ENCODE results near the gene RCBTB2. TPM values are rescaled to one million over a fixed set of nuclear protein-coding genes. Genes with fewer than 3 reads are reported as not detected.

Gene RCBTB2
- total RNA-seq, 2 experiments from 2014 or later, result 31.0 to 31.5 TPM

DNA sequence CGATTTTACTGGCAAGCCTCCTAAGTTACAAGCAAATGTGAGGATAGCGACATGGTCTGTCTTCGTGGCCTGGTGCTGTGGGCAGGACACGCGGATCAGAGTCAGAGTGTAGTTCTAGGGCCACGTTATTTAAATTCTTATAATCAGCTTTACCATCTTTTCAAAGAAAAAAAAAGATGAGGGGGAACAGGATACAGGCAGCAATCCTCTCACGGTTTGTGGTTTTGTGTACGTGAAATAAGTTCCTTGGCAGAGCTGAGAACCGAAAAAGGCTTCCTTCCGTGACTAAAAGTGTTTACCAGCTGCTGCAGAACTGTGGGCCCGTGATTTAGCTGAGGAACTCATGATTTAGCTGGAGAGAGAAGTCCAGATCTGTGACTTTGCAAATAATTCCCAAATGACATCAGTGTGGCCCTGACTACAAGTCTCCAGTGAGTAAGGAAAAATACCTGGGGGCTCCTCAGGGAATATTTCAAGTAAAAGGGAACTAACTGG, 27.2 kb downstream of the RCBTB2 start:
- H3K4me1 Mint-ChIP-seq (ENCODE audit: low read depth), result peaks cover 90% of the 10 kb centered on the region
- ChIA-PET CTCF (interaction anchor here (0.7 to 2.4 kb wide), 9 partner anchors 10 to 108 kb away, joined by 3 to 7 read pairs (median 3); partner anchors contain the start of gene RCBTB2), POLR2A (interaction anchor here (0.7 to 3.9 kb wide), 8 partner anchors 9 to 619 kb away, joined by 3 to 30 read pairs (median 4); partner anchors contain the start of gene RCBTB2)
- H3K27ac Mint-ChIP-seq, result peak overlapping the region; percentile 90
- H3K4me3 Mint-ChIP-seq, result peak overlapping the region; percentile 50
- H3K9me3 Mint-ChIP-seq (ENCODE audit: insufficient read depth), result peaks cover 7% of the 10 kb centered on the region
- peak; percentile 84 for DNase-seq
- peak; percentile 84 for ATAC-seq
- peaks cover 89% of the 10 kb centered on the region for H3K36me3 Mint-ChIP-seq (ENCODE audit: low read depth)
- no peaks in the 10 kb centered on the region for H3K27me3 Mint-ChIP-seq (ENCODE audit: low read depth)

DNA sequence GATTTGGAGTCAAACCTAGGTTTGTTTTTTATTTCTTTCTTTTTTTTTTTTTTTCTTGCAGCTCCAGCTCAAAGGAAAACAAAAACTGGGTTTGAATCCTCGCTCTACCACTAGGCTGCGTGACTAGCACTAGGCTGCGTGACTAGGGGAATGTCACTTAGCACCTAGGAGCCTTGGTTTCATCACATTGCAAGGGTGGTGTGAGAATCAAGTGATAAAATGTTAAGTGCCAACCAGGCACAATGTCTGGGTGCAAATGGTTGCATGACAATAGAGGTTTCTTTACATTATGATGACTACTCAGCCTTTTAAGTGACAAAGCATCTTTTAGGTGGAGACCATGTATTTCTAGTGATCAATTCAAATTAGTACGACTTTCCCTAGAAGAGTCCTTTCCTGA, 27.9 kb downstream of the RCBTB2 start:
- no peak for DNase-seq
- H3K9me3 Mint-ChIP-seq (ENCODE audit: insufficient read depth), result peaks cover 7% of the 10 kb centered on the region
- peaks cover 86% of the 10 kb centered on the region for H3K36me3 Mint-ChIP-seq (ENCODE audit: low read depth)
- peak; percentile 29 for ATAC-seq
- peak overlapping the region; percentile 90 for H3K27ac Mint-ChIP-seq
- ChIA-PET POLR2A (interaction anchor here (0.7 to 3.9 kb wide), 4 partner anchors 8 to 96 kb away, joined by 4 to 30 read pairs (median 8); partner anchors contain the start of gene RCBTB2), CTCF (interaction anchor here (0.6 to 2.4 kb wide), 8 partner anchors 10 to 147 kb away, joined by 3 to 9 read pairs (median 5); partner anchors contain the start of gene RCBTB2)
- peak overlapping the region; percentile 50 for H3K4me3 Mint-ChIP-seq
- no peaks in the 10 kb centered on the region for H3K27me3 Mint-ChIP-seq (ENCODE audit: low read depth)
- H3K4me1 Mint-ChIP-seq (ENCODE audit: low read depth), result peaks cover 88% of the 10 kb centered on the region

DNA sequence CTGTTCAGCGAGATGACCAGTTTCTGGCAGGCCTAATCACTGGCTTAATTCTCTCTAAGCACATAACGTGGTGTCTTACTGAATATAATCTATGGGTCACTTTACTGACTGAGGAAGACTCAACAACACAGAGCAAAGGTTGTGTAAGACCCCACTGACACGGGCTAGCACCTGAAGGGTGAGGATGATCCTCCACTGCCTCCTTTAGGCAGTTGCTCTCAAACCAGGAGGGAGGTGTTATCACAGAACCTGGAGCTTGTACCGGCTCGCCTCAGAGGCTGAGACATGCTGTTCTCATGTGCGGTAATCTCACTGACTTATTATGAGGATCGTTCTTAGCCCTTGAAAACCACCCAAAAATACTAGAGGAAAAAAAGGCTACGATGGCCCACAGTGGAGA, 28.3 kb downstream of the RCBTB2 start:
- CTCF ChIA-PET, result interaction anchor here (0.6 to 2.4 kb wide), 7 partner anchors 10 to 146 kb away, joined by 3 to 9 read pairs (median 4); partner anchors contain the start of gene RCBTB2

DNA sequence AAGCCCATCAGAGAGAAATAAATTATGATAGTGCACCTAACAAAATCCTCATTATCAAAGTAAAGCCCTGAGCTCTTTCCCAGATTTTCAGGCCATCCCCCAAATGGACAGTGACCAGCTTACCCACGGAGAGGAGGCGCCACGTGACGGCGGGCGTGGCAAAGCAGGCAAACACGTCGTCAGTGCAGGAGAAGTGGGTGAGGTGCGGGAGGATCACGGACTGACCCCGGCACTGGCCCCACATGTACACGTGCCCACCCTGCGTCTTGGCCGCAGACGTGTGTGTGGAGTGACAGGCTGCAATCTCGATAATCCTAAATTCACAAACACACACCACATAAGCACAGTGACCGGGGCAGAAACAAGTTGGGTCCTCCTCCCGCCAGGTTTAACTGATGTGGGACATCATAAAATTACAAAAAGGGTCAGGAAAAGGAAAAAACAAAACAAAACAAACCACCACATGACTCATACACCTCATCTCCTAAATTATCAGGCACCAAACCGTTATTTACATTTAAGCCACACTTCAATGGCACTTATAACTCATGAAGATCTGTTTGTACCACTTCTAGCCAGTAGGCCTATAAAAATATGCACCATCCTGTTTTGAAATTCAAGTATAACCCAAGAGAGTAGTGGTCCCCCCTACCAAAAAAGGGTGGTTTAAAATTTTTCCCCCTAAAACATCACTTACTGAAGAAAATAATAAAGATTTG, 30.1 kb downstream of the RCBTB2 start:
- Mint-ChIP-seq H3K27me3 (ENCODE audit: low read depth) (no peaks in the 10 kb centered on the region), H3K36me3 (ENCODE audit: low read depth) (peaks cover 91% of the 10 kb centered on the region), H3K27ac (peak overlapping the region; percentile 25), H3K4me3 (no peak overlapping the region), H3K4me1 (ENCODE audit: low read depth) (peaks cover 95% of the 10 kb centered on the region), H3K9me3 (ENCODE audit: insufficient read depth) (peaks cover 7% of the 10 kb centered on the region)
- POLR2A ChIA-PET, result no interaction called here
- ATAC-seq (no peak), DNase-seq (no peak)
- CTCF ChIA-PET, result no interaction called here

More for the DNA sequence above, 28.3 kb downstream of the RCBTB2 start:
- Mint-ChIP-seq H3K4me1 (ENCODE audit: low read depth) (peaks cover 89% of the 10 kb centered on the region), H3K27me3 (ENCODE audit: low read depth) (no peaks in the 10 kb centered on the region), H3K9me3 (ENCODE audit: insufficient read depth) (peaks cover 7% of the 10 kb centered on the region), H3K4me3 (no peak overlapping the region), H3K27ac (peak overlapping the region; percentile 90), H3K36me3 (ENCODE audit: low read depth) (peaks cover 87% of the 10 kb centered on the region)
- DNase-seq (no peak), ATAC-seq (no peak)
- POLR2A ChIA-PET, result interaction anchor here (1.9 to 3.9 kb wide), 2 partner anchors 12 to 28 kb away, joined by 11 to 30 read pairs; partner anchors contain the start of gene RCBTB2

DNA sequence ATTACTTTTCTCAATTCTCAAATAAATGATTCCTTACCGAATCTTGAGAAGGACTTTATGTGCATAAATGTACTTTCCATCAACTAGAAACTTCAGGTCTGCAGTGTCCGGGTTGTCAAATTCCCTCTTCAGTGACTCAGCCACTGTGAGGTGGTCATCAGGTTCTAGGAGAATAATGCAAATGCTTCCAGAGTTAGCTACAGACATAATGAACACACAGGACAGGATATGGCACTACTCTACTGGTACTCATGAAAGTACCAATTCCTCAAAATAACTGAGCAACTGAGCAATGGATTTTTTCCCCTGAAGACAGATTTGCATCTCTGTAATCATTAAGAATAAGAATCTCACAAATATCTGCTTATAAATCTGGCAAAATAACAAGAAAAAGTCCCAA, 31.2 kb downstream of the RCBTB2 start:
- POLR2A ChIA-PET, result interaction anchor here (0.6 to 1.4 kb wide), 2 partner anchors 31 to 167 kb away, joined by 3 to 7 read pairs; partner anchors contain the start of gene RCBTB2

DNA sequence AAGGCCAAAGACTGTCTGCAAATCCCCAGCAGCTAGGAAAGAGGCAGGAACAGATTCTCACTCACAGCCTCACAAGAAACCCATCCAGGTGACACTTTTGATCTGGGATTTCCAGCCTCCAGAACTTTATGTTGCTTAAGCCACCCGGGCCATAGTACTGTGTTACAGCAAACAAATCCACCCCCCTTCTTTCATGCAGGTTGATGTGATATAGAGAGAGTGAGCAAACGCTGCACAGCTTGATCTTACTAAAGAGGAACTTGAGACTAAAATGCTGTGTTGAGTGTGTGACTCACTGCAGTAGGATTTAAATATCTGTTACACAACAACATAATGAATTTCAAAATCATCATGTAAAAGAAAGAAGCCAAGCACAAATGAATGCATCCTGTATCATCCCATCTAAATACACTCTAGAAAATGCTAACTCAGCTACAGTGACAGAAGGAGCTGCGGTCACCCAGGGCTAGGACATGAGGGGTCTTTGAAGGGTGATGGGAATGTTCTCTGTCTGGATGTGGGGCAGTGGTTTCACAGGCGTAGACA, 32.2 kb downstream of the RCBTB2 start:
- Mint-ChIP-seq H3K4me3 (no peak overlapping the region), H3K27ac (no peak overlapping the region), H3K36me3 (ENCODE audit: low read depth) (peaks cover 79% of the 10 kb centered on the region), H3K27me3 (ENCODE audit: low read depth) (no peaks in the 10 kb centered on the region), H3K9me3 (ENCODE audit: insufficient read depth) (peaks cover 7% of the 10 kb centered on the region), H3K4me1 (ENCODE audit: low read depth) (peaks cover 94% of the 10 kb centered on the region)
- ChIA-PET CTCF (interaction anchor here (1.8 kb wide), 1 partner anchor 166 kb away, joined by 4 read pairs; no protein-coding TSS in a partner anchor), POLR2A (interaction anchor here (0.6 to 1.4 kb wide), 2 partner anchors 32 to 166 kb away, joined by 3 to 7 read pairs; partner anchors contain the start of gene RCBTB2)
- ATAC-seq (no peak), DNase-seq (no peak)

More for the DNA sequence above, 31.2 kb downstream of the RCBTB2 start:
- Mint-ChIP-seq H3K9me3 (ENCODE audit: insufficient read depth) (peaks cover 7% of the 10 kb centered on the region), H3K4me3 (no peak overlapping the region), H3K36me3 (ENCODE audit: low read depth) (peaks cover 86% of the 10 kb centered on the region), H3K27me3 (ENCODE audit: low read depth) (no peaks in the 10 kb centered on the region), H3K4me1 (ENCODE audit: low read depth) (peaks cover 95% of the 10 kb centered on the region), H3K27ac (no peak overlapping the region)
- no peak for ATAC-seq
- DNase-seq, result no peak
- CTCF ChIA-PET, result interaction anchor here (1.8 kb wide), 1 partner anchor 167 kb away, joined by 4 read pairs; no protein-coding TSS in a partner anchor

DNA sequence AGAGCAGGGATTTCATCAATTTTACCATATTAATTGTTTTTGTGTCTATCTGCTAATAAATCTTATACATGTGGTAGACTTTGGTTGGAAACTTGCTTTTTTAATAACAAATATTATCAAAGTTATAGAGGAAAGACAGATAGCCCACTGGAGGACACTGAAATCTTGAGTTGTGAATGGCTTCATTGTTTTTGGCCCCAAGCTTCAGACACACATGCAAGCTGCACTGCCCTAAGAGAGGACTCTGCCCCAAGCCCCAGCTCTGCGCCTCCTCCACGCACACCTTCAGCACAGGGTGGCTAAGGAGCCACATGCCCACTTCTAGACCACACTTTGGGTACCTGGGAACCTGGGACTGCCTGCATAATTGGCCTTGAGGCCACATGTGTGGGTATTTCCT, 35.2 kb downstream of the RCBTB2 start:
- peaks cover 77% of the 10 kb centered on the region for H3K4me1 Mint-ChIP-seq (ENCODE audit: low read depth)
- no peaks in the 10 kb centered on the region for H3K27me3 Mint-ChIP-seq (ENCODE audit: low read depth)
- peak overlapping the region; percentile 90 for H3K27ac Mint-ChIP-seq
- H3K9me3 Mint-ChIP-seq (ENCODE audit: insufficient read depth), result peaks cover 3% of the 10 kb centered on the region
- H3K36me3 Mint-ChIP-seq (ENCODE audit: low read depth), result peaks cover 51% of the 10 kb centered on the region
- DNase-seq (no peak), ATAC-seq (no peak)
- ChIA-PET CTCF (no interaction called here), POLR2A (interaction anchor here (1.3 kb wide), 1 partner anchor 8 kb away, joined by 5 read pairs; no protein-coding TSS in a partner anchor)
- no peak overlapping the region for H3K4me3 Mint-ChIP-seq

DNA sequence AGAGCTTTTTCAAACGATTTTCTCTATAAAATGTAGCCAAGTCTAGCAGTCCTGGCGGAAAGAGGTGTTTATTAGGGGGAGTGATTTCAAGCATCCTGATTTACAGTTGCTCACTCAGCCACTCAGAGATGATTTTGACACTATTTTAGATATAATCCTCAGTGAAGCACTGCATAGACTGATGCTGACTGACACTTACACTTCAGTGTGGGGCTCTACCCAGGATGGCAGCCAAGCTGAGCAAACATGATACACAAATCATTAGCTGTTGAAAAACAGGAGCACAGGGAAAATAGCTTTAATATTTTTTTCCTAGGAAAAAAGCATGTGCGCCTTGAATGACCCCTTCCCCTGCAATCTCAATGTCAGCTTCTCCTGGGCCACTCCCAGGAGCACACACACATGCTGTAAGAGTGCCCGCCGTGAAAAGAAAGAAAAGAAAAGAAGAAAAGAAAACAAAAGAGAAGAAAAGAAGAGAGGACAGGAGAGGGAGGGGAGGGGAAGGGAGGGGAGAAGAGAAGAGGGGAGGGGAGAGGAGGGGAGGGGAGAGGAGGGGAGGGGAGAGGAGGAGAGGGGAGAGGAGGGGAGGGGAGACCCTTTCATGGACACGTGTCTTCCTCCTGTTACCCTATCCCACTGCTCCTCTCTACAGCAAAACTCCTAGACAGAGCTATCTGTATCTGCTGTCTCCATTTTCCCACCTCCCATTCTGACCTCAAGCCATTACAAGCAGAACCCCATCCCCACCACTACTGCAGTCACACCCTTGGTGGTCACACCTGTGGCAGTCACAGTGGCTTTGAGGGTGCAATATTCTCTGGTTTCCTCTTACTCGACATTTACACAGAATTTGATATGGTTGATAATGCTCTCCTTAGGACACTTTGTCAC, 36.4 kb downstream of the RCBTB2 start:
- ATAC-seq, result peak; percentile 28
- CTCF ChIA-PET, result interaction anchor here (1.0 to 3.1 kb wide), 5 partner anchors 8 to 84 kb away, joined by 3 to 19 read pairs (median 3); no protein-coding TSS in a partner anchor

DNA sequence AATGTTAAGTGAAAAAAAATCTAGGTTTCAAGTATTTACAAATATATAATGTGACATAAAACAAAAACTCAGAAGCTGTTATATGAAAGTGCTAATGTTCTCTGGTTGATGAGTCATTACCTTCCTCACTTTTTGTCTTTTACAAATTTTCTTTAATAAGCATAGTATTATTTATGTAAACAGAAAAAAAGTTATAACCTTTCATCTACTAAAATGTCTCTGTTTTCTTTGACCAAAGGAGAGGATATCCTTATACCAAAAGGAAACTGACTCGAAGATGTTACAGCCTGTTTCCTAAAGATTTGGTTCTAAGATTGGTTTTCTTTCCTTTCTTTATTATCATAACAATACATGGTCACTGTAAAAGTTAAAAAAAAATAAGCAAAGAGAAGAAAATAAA, 38.0 kb downstream of the RCBTB2 start:
- CTCF ChIA-PET, result interaction anchor here (2.8 to 3.1 kb wide), 2 partner anchors 9 to 85 kb away, joined by 9 to 19 read pairs; no protein-coding TSS in a partner anchor
- peak overlapping the region; percentile 25 for H3K4me3 Mint-ChIP-seq
- no peak for ATAC-seq
- H3K27ac Mint-ChIP-seq, result no peak overlapping the region
- peaks cover 29% of the 10 kb centered on the region for H3K36me3 Mint-ChIP-seq (ENCODE audit: low read depth)
- POLR2A ChIA-PET, result interaction anchor here (0.7 to 1.0 kb wide), 2 partner anchors 38 to 192 kb away, joined by 3 to 4 read pairs; partner anchors contain the start of genes RB1 and RCBTB2
- H3K27me3 Mint-ChIP-seq (ENCODE audit: low read depth), result no peaks in the 10 kb centered on the region
- peaks cover 63% of the 10 kb centered on the region for H3K4me1 Mint-ChIP-seq (ENCODE audit: low read depth)
- DNase-seq, result no peak
- H3K9me3 Mint-ChIP-seq (ENCODE audit: insufficient read depth), result no peaks in the 10 kb centered on the region

More for the DNA sequence above, 36.4 kb downstream of the RCBTB2 start:
- peak; percentile 85 for DNase-seq
- Mint-ChIP-seq H3K9me3 (ENCODE audit: insufficient read depth) (peaks cover 1% of the 10 kb centered on the region), H3K4me1 (ENCODE audit: low read depth) (peaks cover 68% of the 10 kb centered on the region), H3K27ac (peak overlapping the region; percentile 90), H3K27me3 (ENCODE audit: low read depth) (no peaks in the 10 kb centered on the region), H3K4me3 (peak overlapping the region; percentile 57), H3K36me3 (ENCODE audit: low read depth) (peaks cover 43% of the 10 kb centered on the region)
- POLR2A ChIA-PET, result interaction anchor here (0.8 to 1.9 kb wide), 4 partner anchors 9 to 479 kb away, joined by 3 to 10 read pairs (median 4); partner anchors contain the start of genes LPAR6 and RCBTB2

DNA sequence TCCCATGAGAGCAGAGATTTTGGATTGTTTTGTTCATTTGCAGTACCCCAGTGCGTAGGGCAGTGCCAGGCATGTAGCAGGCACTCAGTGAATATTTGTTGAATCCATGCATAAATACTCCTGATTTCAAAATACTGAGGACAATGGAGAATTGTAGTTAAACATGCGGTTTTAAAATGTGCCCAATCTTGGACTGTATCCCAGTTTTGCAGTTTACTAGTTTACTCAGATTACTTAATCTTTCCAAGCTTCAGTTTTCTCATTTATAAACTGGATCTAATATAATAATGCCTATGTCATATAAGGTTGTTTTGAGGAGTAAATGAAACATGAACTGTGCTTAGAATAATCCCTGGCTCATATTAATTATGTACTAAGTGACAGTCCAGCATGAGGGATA, 39.0 kb downstream of the RCBTB2 start:
- ATAC-seq, result no peak
- DNase-seq, result no peak
- ChIA-PET POLR2A (interaction anchor here (0.8 to 1.0 kb wide), 2 partner anchors 39 to 190 kb away, joined by 3 to 4 read pairs; partner anchors contain the start of gene RCBTB2), CTCF (interaction anchor here (2.8 to 3.1 kb wide), 2 partner anchors 10 to 86 kb away, joined by 9 to 19 read pairs; no protein-coding TSS in a partner anchor)
- Mint-ChIP-seq H3K36me3 (ENCODE audit: low read depth) (peaks cover 20% of the 10 kb centered on the region), H3K4me3 (no peak overlapping the region), H3K9me3 (ENCODE audit: insufficient read depth) (no peaks in the 10 kb centered on the region), H3K27ac (no peak overlapping the region), H3K27me3 (ENCODE audit: low read depth) (no peaks in the 10 kb centered on the region), H3K4me1 (ENCODE audit: low read depth) (peaks cover 62% of the 10 kb centered on the region)

Data from activated CD8-positive, alpha-beta T cell treated with anti-CD3 and anti-CD28 coated beads, Interleukin-2, amount 10 ng/mL, durations not matched to agents 7 days and 5 days (primary cell).